ENCODE results near the gene QSOX2.

GRCh38 chr9:136175616-136176197 lies 69.9 kb downstream of the QSOX2 start:
- no peak for TF ChIP-seq POLR2A (IDR thresholded peaks at IDR 0.05; ENCODE audit: low read length)
- TF ChIP-seq GATA1 (IDR thresholded peaks at IDR 0.05; ENCODE audit: low read depth, low read length) = no peak
